ENCODE measurements around the gene PTPRO. TPM values are rescaled to one million over a fixed set of nuclear protein-coding genes. Genes with fewer than 3 reads are reported as not detected.

Gene PTPRO
- total and polyA plus RNA-seq, 10 of the 15 experiments (the other 5 are each of a cell fraction or from before 2014, with no cell fraction given), result 1.2 to 5.3 (median 3.5) TPM

GRCh38 chr12:15599266-15600037 lies 277.1 kb downstream of the PTPRO start:
- Histone ChIP-seq H4K20me1 (ENCODE audit: control insufficient read depth, insufficient read depth) (no peaks in the 10 kb centered on the region), H2AFZ (ENCODE audit: control insufficient read depth, low read depth, low read length) (no peak overlapping the region), H3K36me3 (ENCODE audit: control insufficient read depth in 2 of 2, insufficient read depth in 2 of 2, low read length in 1 of 2) (no peaks in the 10 kb centered on the region), H3K4me2 (ENCODE audit: control insufficient read depth, insufficient read depth) (no peak overlapping the region), H3K4me3 (no peak overlapping the region), H3K4me1 (ENCODE audit: control insufficient read depth, insufficient read depth, low read length) (no peaks in the 10 kb centered on the region), H3K79me2 (ENCODE audit: control insufficient read depth, insufficient read depth, low read length) (no peaks in the 10 kb centered on the region), H3K9ac (ENCODE audit: control insufficient read depth, insufficient read depth, low read length) (no peak overlapping the region), H3K27me3 (replicated peaks in 1 of 2; ENCODE audit: control insufficient read depth in 2 of 2, insufficient read depth in 2 of 2, low read length in 1 of 2) (no peaks in the 10 kb centered on the region; a peak in 1 of 4 replicates), H3K9me3 (replicated peaks; ENCODE audit: control insufficient read depth, insufficient read depth, low read length) (no peaks in the 10 kb centered on the region), H3K27ac (ENCODE audit: control insufficient read depth, insufficient read depth) (no peak overlapping the region)
- FAIRE-seq (no peak), ATAC-seq (no peak), DNase-seq (ENCODE audit: low read depth, low spot score) (no peak)
- intact Hi-C loops (cut with micrococcal nuclease; ENCODE audit: unreplicated experiment), result no loop called here
- ChIA-PET POLR2A (no interaction called here), CTCF (interaction anchor here (0.6 to 1.3 kb wide), 5 partner anchors 68 to 315 kb away, joined by 3 to 5 read pairs (median 3); no protein-coding TSS in a partner anchor), RAD21 (ENCODE audit: unreplicated experiment) (interaction anchor here (1.2 kb wide), 2 partner anchors 13 to 15 kb away, joined by 3 to 4 read pairs; no protein-coding TSS in a partner anchor), SMC1A (ENCODE audit: uncharacterized antibody, unreplicated experiment) (interaction anchor here (0.7 to 1.4 kb wide), 5 partner anchors 9 to 249 kb away, joined by 3 to 7 read pairs (median 4); no protein-coding TSS in a partner anchor)
- 75% methylated on average over 4 of the region's 4 CpGs for WGBS (ENCODE audit: insufficient coverage, insufficient replicate concordance, low lambda C conversion rate, missing lambda C conversion rate)
- no peak for TF ChIP-seq SRF (IDR thresholded peaks at IDR 0.05; ENCODE audit: low read depth in 2 of 2, low read length in 2 of 2)
- no peak for TF ChIP-seq JUND (IDR thresholded peaks at IDR 0.05; ENCODE audit: low read depth, low read length)
- TF ChIP-seq ASH2L (IDR thresholded peaks at IDR 0.05; ENCODE audit: borderline replicate concordance, low read depth), result no peak
- TF ChIP-seq MEF2B (IDR thresholded peaks at IDR 0.05; ENCODE audit: partially characterized antibody, poor library complexity, severe bottlenecking), result no peak
- no peak for TF ChIP-seq SPI1 (IDR thresholded peaks at IDR 0.05; ENCODE audit: borderline replicate concordance, insufficient read depth, low read depth, low read length)
- no peak for TF ChIP-seq GATAD2B (conservative IDR thresholded peaks at IDR 0.05; ENCODE audit: low read depth)
- no peak for TF ChIP-seq BMI1 (IDR thresholded peaks at IDR 0.05; ENCODE audit: borderline replicate concordance)
- BruUV-seq (replicated peaks), result no TSS peak
- in situ Hi-C loops (cut with MboI), result loop anchor here (5.0 kb wide), 1 partner anchor 253 kb away; no protein-coding TSS in a partner anchor

Measured in GM12878 (cell line).